ENCODE measurements around the gene EPB42.

GRCh38 chr15:43239732-43240491, 19.1 kb upstream of the EPB42 start:
- TF ChIP-seq EP300 (IDR thresholded peaks at IDR 0.05) (no peak), POLR2AphosphoS5 (IDR thresholded peaks at IDR 0.05) (no peak)
- TF ChIP-seq, protein P1, sequence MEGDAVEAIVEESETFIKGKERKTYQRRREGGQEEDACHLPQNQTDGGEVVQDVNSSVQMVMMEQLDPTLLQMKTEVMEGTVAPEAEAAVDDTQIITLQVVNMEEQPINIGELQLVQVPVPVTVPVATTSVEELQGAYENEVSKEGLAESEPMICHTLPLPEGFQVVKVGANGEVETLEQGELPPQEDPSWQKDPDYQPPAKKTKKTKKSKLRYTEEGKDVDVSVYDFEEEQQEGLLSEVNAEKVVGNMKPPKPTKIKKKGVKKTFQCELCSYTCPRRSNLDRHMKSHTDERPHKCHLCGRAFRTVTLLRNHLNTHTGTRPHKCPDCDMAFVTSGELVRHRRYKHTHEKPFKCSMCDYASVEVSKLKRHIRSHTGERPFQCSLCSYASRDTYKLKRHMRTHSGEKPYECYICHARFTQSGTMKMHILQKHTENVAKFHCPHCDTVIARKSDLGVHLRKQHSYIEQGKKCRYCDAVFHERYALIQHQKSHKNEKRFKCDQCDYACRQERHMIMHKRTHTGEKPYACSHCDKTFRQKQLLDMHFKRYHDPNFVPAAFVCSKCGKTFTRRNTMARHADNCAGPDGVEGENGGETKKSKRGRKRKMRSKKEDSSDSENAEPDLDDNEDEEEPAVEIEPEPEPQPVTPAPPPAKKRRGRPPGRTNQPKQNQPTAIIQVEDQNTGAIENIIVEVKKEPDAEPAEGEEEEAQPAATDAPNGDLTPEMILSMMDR (IDR thresholded peaks at IDR 0.05) = no peak
